ENCODE data around the gene EHMT1. TPM values are rescaled to one million over a fixed set of nuclear protein-coding genes. Genes with fewer than 3 reads are reported as not detected.

The EHMT1 gene
- polyA plus RNA-seq, 3 donors, result 10.1 to 46.5 (median 15.0) TPM

DNA sequence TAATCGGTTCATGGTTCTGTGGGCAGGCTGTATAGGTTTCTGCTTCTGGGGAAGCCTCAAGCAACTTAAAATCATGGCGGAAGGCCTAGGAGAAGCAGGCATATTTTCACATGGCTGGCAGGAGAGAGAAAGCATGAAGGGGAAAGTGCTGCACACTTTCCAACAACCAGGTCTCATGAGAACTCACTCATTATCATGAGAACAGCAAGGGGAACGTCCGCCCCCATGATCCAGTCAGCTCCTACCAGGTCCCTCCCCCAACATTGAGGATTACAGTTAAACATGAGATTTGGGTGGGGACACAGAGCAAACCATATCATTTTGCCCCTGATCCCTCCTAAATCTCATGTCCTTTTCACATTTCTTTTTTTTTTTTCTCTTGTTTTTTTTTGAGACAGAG lies 82.1 kb downstream of the EHMT1 start:
- WGBS (ENCODE audit: insufficient coverage), result 100% methylated on average over 2 of the region's 4 CpGs
- H3K36me3 Mint-ChIP-seq, result peaks cover 12 to 29% of the 10 kb centered on the region in 2 donors
- H3K27ac Mint-ChIP-seq, result no peak overlapping the region
- Histone ChIP-seq H3K36me3 (replicated peaks in 1 of 2; ENCODE audit: control insufficient read depth in 1 of 2, insufficient read depth in 2 of 2, low read length in 2 of 2) (peaks cover 0 to 16% of the 10 kb centered on the region in 2 donors), H3K4me3 (replicated peaks in 1 of 3; ENCODE audit: low read depth in 2 of 3, low read length in 3 of 3) (no peak overlapping the region), H2AFZ (ENCODE audit: insufficient read depth, low read depth, low read length, poor library complexity, severe bottlenecking) (no peak overlapping the region), H3K9me3 (replicated peaks in 1 of 2; ENCODE audit: control insufficient read depth in 1 of 2, insufficient read depth in 1 of 2, low read length in 2 of 2) (peaks cover 17% of the 10 kb centered on the region in 2 donors), H3K27ac (ENCODE audit: low read depth in 1 of 2, low read length in 2 of 2) (no peak overlapping the region), H4K20me1 (ENCODE audit: insufficient read depth, low read length) (peaks cover 89% of the 10 kb centered on the region), H3K9ac (ENCODE audit: insufficient read depth, low read length, poor library complexity, severe bottlenecking) (no peak overlapping the region), H3K79me2 (ENCODE audit: insufficient read depth, low read length) (peaks cover 94% of the 10 kb centered on the region), H3K4me2 (replicated peaks; ENCODE audit: extremely low read depth, low read length, poor library complexity, severe bottlenecking) (no peak overlapping the region), H3K4me1 (ENCODE audit: control insufficient read depth in 1 of 2, insufficient read depth in 2 of 2, low read length in 2 of 2) (no peaks in the 10 kb centered on the region), H3K27me3 (ENCODE audit: control insufficient read depth in 2 of 2, insufficient read depth in 2 of 2, low read length in 2 of 2) (no peaks in the 10 kb centered on the region)
- TF ChIP-seq, protein P1, sequence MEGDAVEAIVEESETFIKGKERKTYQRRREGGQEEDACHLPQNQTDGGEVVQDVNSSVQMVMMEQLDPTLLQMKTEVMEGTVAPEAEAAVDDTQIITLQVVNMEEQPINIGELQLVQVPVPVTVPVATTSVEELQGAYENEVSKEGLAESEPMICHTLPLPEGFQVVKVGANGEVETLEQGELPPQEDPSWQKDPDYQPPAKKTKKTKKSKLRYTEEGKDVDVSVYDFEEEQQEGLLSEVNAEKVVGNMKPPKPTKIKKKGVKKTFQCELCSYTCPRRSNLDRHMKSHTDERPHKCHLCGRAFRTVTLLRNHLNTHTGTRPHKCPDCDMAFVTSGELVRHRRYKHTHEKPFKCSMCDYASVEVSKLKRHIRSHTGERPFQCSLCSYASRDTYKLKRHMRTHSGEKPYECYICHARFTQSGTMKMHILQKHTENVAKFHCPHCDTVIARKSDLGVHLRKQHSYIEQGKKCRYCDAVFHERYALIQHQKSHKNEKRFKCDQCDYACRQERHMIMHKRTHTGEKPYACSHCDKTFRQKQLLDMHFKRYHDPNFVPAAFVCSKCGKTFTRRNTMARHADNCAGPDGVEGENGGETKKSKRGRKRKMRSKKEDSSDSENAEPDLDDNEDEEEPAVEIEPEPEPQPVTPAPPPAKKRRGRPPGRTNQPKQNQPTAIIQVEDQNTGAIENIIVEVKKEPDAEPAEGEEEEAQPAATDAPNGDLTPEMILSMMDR (IDR thresholded peaks at IDR 0.05), result no peak
- H3K4me3 Mint-ChIP-seq, result no peak overlapping the region
- no peaks in the 10 kb centered on the region for H3K27me3 Mint-ChIP-seq (ENCODE audit: low read depth in 3 of 3)
- DNase-seq, result no peak
- H3K4me1 Mint-ChIP-seq, result peaks cover 18% of the 10 kb centered on the region
- peaks cover 2 to 30% (median 23%) of the 10 kb centered on the region in 7 donors for H3K9me3 Mint-ChIP-seq
- intact Hi-C loops (cut with micrococcal nuclease), result no loop called here

DNA sequence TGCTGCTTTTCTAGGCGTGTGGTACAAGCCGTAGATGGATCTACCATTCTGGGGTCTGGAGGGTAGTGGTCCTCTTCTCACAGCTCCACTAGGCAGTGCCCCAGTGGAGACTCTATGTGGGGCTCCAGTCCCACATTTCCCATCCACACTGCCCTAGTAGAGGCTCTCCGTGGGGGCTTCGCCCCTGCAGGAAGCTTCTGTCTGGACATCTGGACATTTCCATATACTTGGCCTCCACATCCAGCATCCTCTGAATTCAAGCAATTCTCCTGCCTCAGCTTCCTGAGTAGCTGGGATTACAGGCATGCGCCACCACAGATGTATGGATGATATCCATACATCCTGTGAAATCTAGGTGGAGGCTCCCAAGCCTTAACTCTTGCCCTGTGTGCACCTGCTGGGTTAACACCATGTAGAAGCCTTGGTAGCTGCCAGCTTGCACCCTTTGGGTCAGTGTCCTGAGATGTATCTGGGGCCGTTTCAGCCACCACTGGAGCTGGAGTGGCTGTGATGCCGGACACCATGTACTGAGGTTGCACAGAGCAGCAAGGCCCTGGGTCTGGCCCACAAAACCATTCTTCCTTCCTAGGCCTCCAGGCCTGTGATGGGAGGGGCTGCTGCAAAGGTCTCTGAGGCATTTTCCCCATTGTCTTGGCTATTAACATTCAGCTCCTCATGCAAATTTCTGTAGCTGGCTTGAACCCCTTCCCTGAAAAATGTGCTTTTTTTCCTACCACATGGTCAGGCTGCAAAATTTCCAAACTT lies 84.0 kb downstream of the EHMT1 start:
- H3K27me3 ChIP-seq (ENCODE audit: control insufficient read depth in 2 of 2, insufficient read depth in 2 of 2, low read length in 2 of 2), result no peaks in the 10 kb centered on the region
- peaks cover 0 to 15% of the 10 kb centered on the region in 2 donors for H3K36me3 ChIP-seq (replicated peaks in 1 of 2; ENCODE audit: control insufficient read depth in 1 of 2, insufficient read depth in 2 of 2, low read length in 2 of 2)
- no peak overlapping the region for H3K4me3 ChIP-seq (replicated peaks in 1 of 3; ENCODE audit: low read depth in 2 of 3, low read length in 3 of 3)
- H3K27me3 Mint-ChIP-seq (ENCODE audit: low read depth in 3 of 3), result no peaks in the 10 kb centered on the region
- H3K36me3 Mint-ChIP-seq, result peaks cover 5 to 27% of the 10 kb centered on the region in 2 donors
- H3K27ac ChIP-seq (ENCODE audit: low read depth in 1 of 2, low read length in 2 of 2), result no peak overlapping the region
- no peaks in the 10 kb centered on the region for H3K4me1 ChIP-seq (ENCODE audit: control insufficient read depth in 1 of 2, insufficient read depth in 2 of 2, low read length in 2 of 2)
- H3K9me3 ChIP-seq (replicated peaks in 1 of 2; ENCODE audit: control insufficient read depth in 1 of 2, insufficient read depth in 1 of 2, low read length in 2 of 2), result peaks cover 17% of the 10 kb centered on the region in 2 donors
- intact Hi-C loops (cut with micrococcal nuclease), result no loop called here
- H2AFZ ChIP-seq (ENCODE audit: insufficient read depth, low read depth, low read length, poor library complexity, severe bottlenecking), result no peak overlapping the region
- DNase-seq, result no peak
- peaks cover 92% of the 10 kb centered on the region for H3K79me2 ChIP-seq (ENCODE audit: insufficient read depth, low read length)
- no peak overlapping the region for H3K9ac ChIP-seq (ENCODE audit: insufficient read depth, low read length, poor library complexity, severe bottlenecking)
- H3K4me3 Mint-ChIP-seq, result no peak overlapping the region
- WGBS (ENCODE audit: insufficient coverage), result 100% methylated on average over 6 of the region's 7 CpGs
- no peak overlapping the region for H3K27ac Mint-ChIP-seq
- TF ChIP-seq, protein P1 (IDR thresholded peaks at IDR 0.05), result no peak
- H3K9me3 Mint-ChIP-seq, result peaks cover 2 to 30% (median 24%) of the 10 kb centered on the region in 7 donors
- no peak overlapping the region for H3K4me2 ChIP-seq (replicated peaks; ENCODE audit: extremely low read depth, low read length, poor library complexity, severe bottlenecking)
- peaks cover 89% of the 10 kb centered on the region for H4K20me1 ChIP-seq (ENCODE audit: insufficient read depth, low read length)
- H3K4me1 Mint-ChIP-seq, result peaks cover 21% of the 10 kb centered on the region
